ENCODE results near the gene MAP3K5. TPM values are rescaled to one million over a fixed set of nuclear protein-coding genes. Genes with fewer than 3 reads are reported as not detected.

The MAP3K5 gene
- total and polyA plus RNA-seq, 7 experiments from 2014 or later: 2.6 to 32.5 (median 13.4) TPM

DNA sequence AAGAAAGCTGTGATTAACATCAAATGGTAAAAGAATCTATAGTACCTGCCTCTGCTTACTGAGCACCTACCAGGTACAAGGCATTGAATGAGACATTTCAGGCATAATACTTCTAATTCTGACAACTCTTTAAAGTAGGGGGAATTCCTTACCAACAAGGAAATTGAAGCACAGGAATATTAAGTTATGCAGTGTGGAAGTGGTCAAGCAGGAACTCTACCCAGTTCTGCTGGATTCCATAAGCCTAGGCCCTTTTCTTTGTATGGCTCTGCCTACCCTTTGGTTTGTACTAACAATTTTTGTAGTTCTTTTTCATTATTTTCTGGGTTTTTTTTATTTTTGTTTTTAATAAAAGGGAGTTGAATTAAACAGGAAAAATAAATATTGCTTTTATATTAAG lies 114.5 kb downstream of the MAP3K5 start:
- peaks cover 0 to 6% (median 0%) of the 10 kb centered on the region in 7 donors for H3K4me1 Mint-ChIP-seq

DNA sequence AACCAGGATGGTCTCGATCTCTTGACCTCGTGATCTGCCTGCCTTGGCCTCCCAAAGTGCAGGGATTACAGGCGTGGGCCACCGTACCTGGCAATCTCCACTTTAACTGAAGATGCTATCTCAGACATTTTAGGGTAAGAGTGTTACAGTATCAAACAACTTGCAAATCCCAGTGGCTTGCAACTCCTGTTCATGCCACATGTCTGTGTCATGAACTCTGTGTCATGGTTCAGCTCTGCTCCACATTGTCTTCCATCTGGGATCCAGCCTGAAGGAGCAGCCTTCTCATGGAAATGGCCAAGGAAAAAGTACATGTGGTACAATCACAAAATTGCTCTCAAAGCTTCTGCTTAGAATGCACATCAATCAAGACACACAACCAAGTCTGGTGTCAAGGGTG lies 114.9 kb downstream of the MAP3K5 start:
- Histone ChIP-seq H3K36me3 (ENCODE audit: control insufficient read depth in 2 of 3, insufficient read depth in 3 of 3, low read length in 3 of 3) (no peaks in the 10 kb centered on the region), H3K4me1 (ENCODE audit: control insufficient read depth in 2 of 2, insufficient read depth in 2 of 2, low read length in 2 of 2) (no peaks in the 10 kb centered on the region), H3K4me3 (ENCODE audit: low read length) (no peak overlapping the region), H3K9me3 (ENCODE audit: control insufficient read depth in 2 of 3, low read length in 3 of 3) (no peaks in the 10 kb centered on the region), H3K27ac (ENCODE audit: low read depth, low read length) (no peak overlapping the region), H3K27me3 (ENCODE audit: control insufficient read depth in 2 of 2, insufficient read depth in 2 of 2, low read length in 2 of 2) (no peaks in the 10 kb centered on the region)
- ATAC-seq (no peak), DNase-seq (no peak)
- Mint-ChIP-seq H3K36me3 (peaks cover 13 to 39% (median 31%) of the 10 kb centered on the region in 5 donors), H3K27ac (no peak overlapping the region), H3K9me3 (peaks cover 0 to 15% (median 6%) of the 10 kb centered on the region in 11 donors), H3K4me1 (peaks cover 0 to 7% (median 0%) of the 10 kb centered on the region in 7 donors), H3K4me3 (no peak overlapping the region), H3K27me3 (no peaks in the 10 kb centered on the region)
- ChIA-PET CTCF (interaction anchor here (1.5 kb wide), 1 partner anchor 115 kb away, joined by 5 read pairs; the partner anchor contains the start of gene MAP3K5), POLR2A (no interaction called here)
- intact Hi-C loops (cut with micrococcal nuclease): no loop called here

More for the DNA sequence above, 114.5 kb downstream of the MAP3K5 start:
- H3K9me3 Mint-ChIP-seq: peaks cover 2 to 12% (median 6%) of the 10 kb centered on the region in 11 donors
- H3K4me1 ChIP-seq (ENCODE audit: control insufficient read depth in 2 of 2, insufficient read depth in 2 of 2, low read length in 2 of 2): no peaks in the 10 kb centered on the region
- H3K4me3 ChIP-seq (ENCODE audit: low read length): no peak overlapping the region
- H3K36me3 Mint-ChIP-seq: peaks cover 13 to 40% (median 32%) of the 10 kb centered on the region in 5 donors
- H3K27me3 Mint-ChIP-seq: no peaks in the 10 kb centered on the region
- H3K27ac Mint-ChIP-seq: no peak overlapping the region
- DNase-seq (no peak), ATAC-seq (no peak)
- no peak overlapping the region for H3K4me3 Mint-ChIP-seq
- peaks cover 0 to 2% (median 0%) of the 10 kb centered on the region in 3 experiments for H3K36me3 ChIP-seq (ENCODE audit: control insufficient read depth in 2 of 3, insufficient read depth in 3 of 3, low read length in 3 of 3)
- H3K27me3 ChIP-seq (ENCODE audit: control insufficient read depth in 2 of 2, insufficient read depth in 2 of 2, low read length in 2 of 2): no peaks in the 10 kb centered on the region
- intact Hi-C loops (cut with micrococcal nuclease): no loop called here
- CTCF ChIA-PET: interaction anchor here (1.5 kb wide), 1 partner anchor 115 kb away, joined by 5 read pairs; the partner anchor contains the start of gene MAP3K5
- H3K9me3 ChIP-seq (ENCODE audit: control insufficient read depth in 2 of 3, low read length in 3 of 3): no peaks in the 10 kb centered on the region
- POLR2A ChIA-PET: no interaction called here
- no peak overlapping the region for H3K27ac ChIP-seq (ENCODE audit: low read depth, low read length)

DNA sequence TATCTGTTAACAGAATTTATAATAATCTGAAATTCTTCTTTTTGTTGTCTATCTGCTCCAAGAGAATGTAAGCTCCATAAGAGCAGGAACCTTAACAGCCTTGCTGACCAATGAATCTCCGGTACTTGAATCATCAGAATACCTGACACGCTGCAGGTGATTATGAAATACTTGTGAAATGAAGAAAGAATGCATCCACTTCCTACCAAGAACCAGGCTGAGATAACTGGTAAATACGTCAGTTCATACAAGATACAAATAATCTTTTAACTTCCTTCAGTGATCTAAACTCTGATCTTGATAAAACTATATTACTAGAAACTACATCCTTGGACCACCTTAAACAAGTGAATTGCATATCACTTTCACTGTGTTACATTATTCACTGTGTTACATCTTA lies 116.2 kb downstream of the MAP3K5 start:
- H3K4me1 Mint-ChIP-seq: peaks cover 0 to 11% (median 0%) of the 10 kb centered on the region in 7 donors
- Histone ChIP-seq H3K4me1 (ENCODE audit: control insufficient read depth in 2 of 2, insufficient read depth in 2 of 2, low read length in 2 of 2) (no peaks in the 10 kb centered on the region), H3K27ac (ENCODE audit: low read depth, low read length) (no peak overlapping the region), H3K36me3 (ENCODE audit: control insufficient read depth in 2 of 3, insufficient read depth in 3 of 3, low read length in 3 of 3) (no peaks in the 10 kb centered on the region), H3K27me3 (ENCODE audit: control insufficient read depth in 2 of 2, insufficient read depth in 2 of 2, low read length in 2 of 2) (no peaks in the 10 kb centered on the region), H3K9me3 (ENCODE audit: control insufficient read depth in 2 of 3, low read length in 3 of 3) (no peaks in the 10 kb centered on the region), H3K4me3 (ENCODE audit: low read length) (no peak overlapping the region)
- H3K9me3 Mint-ChIP-seq: peaks cover 0 to 19% (median 6%) of the 10 kb centered on the region in 11 donors
- ATAC-seq: peak; percentile 64
- no peak for DNase-seq
- POLR2A ChIA-PET: no interaction called here
- CTCF ChIA-PET: interaction anchor here (0.6 kb wide), 1 partner anchor 147 kb away, joined by 3 read pairs; no protein-coding TSS in a partner anchor
- no peak overlapping the region for H3K4me3 Mint-ChIP-seq
- H3K27ac Mint-ChIP-seq: no peak overlapping the region
- intact Hi-C loops (cut with micrococcal nuclease): no loop called here
- no peaks in the 10 kb centered on the region for H3K27me3 Mint-ChIP-seq
- H3K36me3 Mint-ChIP-seq: peaks cover 17 to 34% (median 28%) of the 10 kb centered on the region in 5 donors

DNA sequence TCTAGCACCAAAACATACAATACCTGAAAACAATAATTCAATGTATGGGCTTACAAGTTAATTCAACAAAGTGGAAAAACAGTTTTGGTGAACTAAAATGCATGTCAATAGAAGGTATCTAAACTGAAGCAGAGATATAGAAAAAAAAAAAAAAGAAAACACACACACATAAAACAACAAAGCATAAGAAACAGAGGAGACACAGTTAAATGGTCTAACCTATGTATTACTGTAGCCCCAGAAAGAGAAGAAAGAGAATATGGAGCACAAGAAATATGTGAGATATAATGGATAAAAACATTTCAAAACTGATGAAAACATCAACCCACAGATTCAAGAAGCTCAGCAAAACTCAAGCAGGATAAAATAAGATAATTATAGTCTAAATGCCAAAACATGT lies 118.7 kb downstream of the MAP3K5 start:
- ChIA-PET CTCF (interaction anchor here (0.8 kb wide), 1 partner anchor 119 kb away, joined by 3 read pairs; the partner anchor contains the start of gene MAP3K5), POLR2A (no interaction called here)
- H3K4me3 ChIP-seq (ENCODE audit: low read length): no peak overlapping the region
- peaks cover 0 to 19% (median 6%) of the 10 kb centered on the region in 11 donors for H3K9me3 Mint-ChIP-seq
- no peaks in the 10 kb centered on the region for H3K27me3 Mint-ChIP-seq
- H3K36me3 ChIP-seq (ENCODE audit: control insufficient read depth in 2 of 3, insufficient read depth in 3 of 3, low read length in 3 of 3): peaks cover 0 to 6% (median 0%) of the 10 kb centered on the region in 3 experiments
- intact Hi-C loops (cut with micrococcal nuclease): no loop called here
- H3K9me3 ChIP-seq (ENCODE audit: control insufficient read depth in 2 of 3, low read length in 3 of 3): no peaks in the 10 kb centered on the region
- DNase-seq (no peak), ATAC-seq (no peak)
- no peak overlapping the region for H3K27ac ChIP-seq (ENCODE audit: low read depth, low read length)
- H3K4me1 Mint-ChIP-seq: peaks cover 0 to 7% (median 0%) of the 10 kb centered on the region in 7 donors
- no peaks in the 10 kb centered on the region for H3K27me3 ChIP-seq (ENCODE audit: control insufficient read depth in 2 of 2, insufficient read depth in 2 of 2, low read length in 2 of 2)
- no peak overlapping the region for H3K4me3 Mint-ChIP-seq
- H3K36me3 Mint-ChIP-seq: peaks cover 17 to 36% (median 30%) of the 10 kb centered on the region in 5 donors
- no peaks in the 10 kb centered on the region for H3K4me1 ChIP-seq (ENCODE audit: control insufficient read depth in 2 of 2, insufficient read depth in 2 of 2, low read length in 2 of 2)
- no peak overlapping the region for H3K27ac Mint-ChIP-seq

DNA sequence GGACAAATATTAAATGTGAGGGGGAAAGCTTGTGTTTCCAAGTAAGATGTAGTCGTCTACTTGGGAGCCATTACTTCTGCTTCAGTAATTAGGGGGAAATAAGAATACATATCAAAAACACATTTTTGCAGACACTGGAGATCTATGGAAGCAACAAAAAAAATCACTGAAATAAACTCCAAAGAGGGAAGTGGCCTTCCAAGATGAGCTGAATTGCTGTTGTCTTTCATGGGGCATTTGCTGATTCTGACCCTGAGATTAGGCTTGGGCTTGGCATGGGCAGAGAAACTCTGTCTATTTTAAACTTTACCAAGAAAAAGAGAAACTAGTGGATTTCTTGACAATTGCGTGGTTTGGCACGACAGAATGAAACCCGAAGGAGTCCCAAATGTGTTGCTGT lies 120.1 kb downstream of the MAP3K5 start:
- Mint-ChIP-seq H3K27me3 (no peaks in the 10 kb centered on the region), H3K36me3 (peaks cover 13 to 32% (median 28%) of the 10 kb centered on the region in 5 donors), H3K9me3 (peaks cover 0 to 19% (median 6%) of the 10 kb centered on the region in 11 donors), H3K4me1 (peaks cover 0 to 5% (median 0%) of the 10 kb centered on the region in 7 donors), H3K27ac (peak overlapping the region in 1 of 9 donors; percentile 46), H3K4me3 (no peak overlapping the region)
- ATAC-seq: no peak
- intact Hi-C loops (cut with micrococcal nuclease): no loop called here
- ChIA-PET POLR2A (interaction anchor here (0.7 kb wide), 1 partner anchor 68 kb away, joined by 3 read pairs; no protein-coding TSS in a partner anchor), CTCF (no interaction called here)
- H3K36me3 ChIP-seq (ENCODE audit: control insufficient read depth in 2 of 3, insufficient read depth in 3 of 3, low read length in 3 of 3): peaks cover 0 to 13% (median 4%) of the 10 kb centered on the region in 3 experiments
- H3K4me1 ChIP-seq (ENCODE audit: control insufficient read depth in 2 of 2, insufficient read depth in 2 of 2, low read length in 2 of 2): no peaks in the 10 kb centered on the region
- no peak overlapping the region for H3K27ac ChIP-seq (ENCODE audit: low read depth, low read length)
- DNase-seq: no peak
- H3K27me3 ChIP-seq (ENCODE audit: control insufficient read depth in 2 of 2, insufficient read depth in 2 of 2, low read length in 2 of 2): no peaks in the 10 kb centered on the region
- H3K9me3 ChIP-seq (ENCODE audit: control insufficient read depth in 2 of 3, low read length in 3 of 3): no peaks in the 10 kb centered on the region
- H3K4me3 ChIP-seq (ENCODE audit: low read length): no peak overlapping the region

DNA sequence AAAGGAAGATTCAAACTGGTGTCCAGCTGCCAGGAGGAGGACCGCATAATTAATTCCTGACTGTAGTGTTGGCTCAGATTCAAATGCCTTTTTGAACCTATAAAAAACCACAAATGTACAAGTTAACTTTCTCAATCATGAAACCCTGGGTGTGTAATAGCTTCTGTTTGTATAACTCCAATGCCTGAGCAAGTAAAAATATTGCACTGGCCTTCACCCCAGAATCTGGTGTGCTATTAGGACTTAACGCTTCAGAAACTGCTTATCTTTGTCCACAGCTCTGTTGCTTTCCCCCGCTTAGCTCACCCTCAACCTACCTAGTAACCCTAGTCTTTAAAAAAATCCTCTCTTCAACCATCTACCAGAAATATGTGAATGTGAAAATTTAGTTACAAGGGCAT lies 123.0 kb downstream of the MAP3K5 start:
- Histone ChIP-seq H3K27ac (ENCODE audit: low read depth, low read length) (no peak overlapping the region), H3K27me3 (ENCODE audit: control insufficient read depth in 2 of 2, insufficient read depth in 2 of 2, low read length in 2 of 2) (no peaks in the 10 kb centered on the region), H3K36me3 (ENCODE audit: control insufficient read depth in 2 of 3, insufficient read depth in 3 of 3, low read length in 3 of 3) (peaks cover 0 to 13% (median 4%) of the 10 kb centered on the region in 3 experiments), H3K4me1 (ENCODE audit: control insufficient read depth in 2 of 2, insufficient read depth in 2 of 2, low read length in 2 of 2) (no peaks in the 10 kb centered on the region), H3K4me3 (ENCODE audit: low read length) (no peak overlapping the region), H3K9me3 (ENCODE audit: control insufficient read depth in 2 of 3, low read length in 3 of 3) (no peaks in the 10 kb centered on the region)
- ATAC-seq: no peak
- DNase-seq: no peak
- intact Hi-C loops (cut with micrococcal nuclease): no loop called here
- Mint-ChIP-seq H3K27ac (no peak overlapping the region), H3K9me3 (peaks cover 0 to 19% (median 6%) of the 10 kb centered on the region in 11 donors), H3K4me3 (no peak overlapping the region), H3K27me3 (no peaks in the 10 kb centered on the region), H3K4me1 (peaks cover 0 to 7% (median 0%) of the 10 kb centered on the region in 7 donors), H3K36me3 (peaks cover 13 to 29% (median 27%) of the 10 kb centered on the region in 5 donors)
- POLR2A ChIA-PET: interaction anchor here (0.6 to 0.7 kb wide), 2 partner anchors 87 to 247 kb away, joined by 3 read pairs; no protein-coding TSS in a partner anchor
- CTCF ChIA-PET: no interaction called here

DNA sequence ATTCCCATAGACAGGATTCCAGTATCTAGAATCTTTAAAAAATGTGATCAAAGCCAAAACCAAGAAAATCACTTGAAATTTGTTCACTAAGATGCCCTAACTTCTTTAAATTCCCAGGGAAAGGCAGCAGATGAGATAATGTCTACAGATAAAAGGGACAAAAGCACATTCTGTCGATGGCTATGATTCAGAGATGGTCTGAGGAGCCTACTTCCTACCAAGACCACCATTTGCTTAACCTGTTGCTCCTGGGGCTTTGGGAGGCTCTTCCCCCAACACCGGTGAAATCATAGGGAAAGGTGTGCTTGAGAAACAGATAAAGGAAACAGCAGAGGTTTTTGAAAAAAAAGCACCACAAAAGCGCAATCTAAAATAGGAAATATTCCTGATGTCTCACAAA lies 123.7 kb downstream of the MAP3K5 start:
- no peak overlapping the region for H3K4me3 ChIP-seq (ENCODE audit: low read length)
- H3K27ac ChIP-seq (ENCODE audit: low read depth, low read length): no peak overlapping the region
- intact Hi-C loops (cut with micrococcal nuclease): no loop called here
- CTCF ChIA-PET: no interaction called here
- Mint-ChIP-seq H3K36me3 (peaks cover 10 to 26% (median 24%) of the 10 kb centered on the region in 5 donors), H3K27ac (no peak overlapping the region), H3K27me3 (no peaks in the 10 kb centered on the region), H3K4me3 (no peak overlapping the region), H3K9me3 (peaks cover 0 to 14% (median 3%) of the 10 kb centered on the region in 11 donors), H3K4me1 (peaks cover 0 to 7% (median 0%) of the 10 kb centered on the region in 7 donors)
- peaks cover 0 to 13% (median 4%) of the 10 kb centered on the region in 3 experiments for H3K36me3 ChIP-seq (ENCODE audit: control insufficient read depth in 2 of 3, insufficient read depth in 3 of 3, low read length in 3 of 3)
- no peaks in the 10 kb centered on the region for H3K27me3 ChIP-seq (ENCODE audit: control insufficient read depth in 2 of 2, insufficient read depth in 2 of 2, low read length in 2 of 2)
- no peaks in the 10 kb centered on the region for H3K4me1 ChIP-seq (ENCODE audit: control insufficient read depth in 2 of 2, insufficient read depth in 2 of 2, low read length in 2 of 2)
- POLR2A ChIA-PET: interaction anchor here (0.7 to 0.8 kb wide), 2 partner anchors 33 to 248 kb away, joined by 3 to 4 read pairs; no protein-coding TSS in a partner anchor
- no peaks in the 10 kb centered on the region for H3K9me3 ChIP-seq (ENCODE audit: control insufficient read depth in 2 of 3, low read length in 3 of 3)
- DNase-seq (no peak), ATAC-seq (no peak)
